ENCODE measurements around the gene RASA4.
"Not testable (repeated sequence)": the region's sequence is repeated elsewhere in the genome, so short reads cannot be mapped to it uniquely, and the experiment has no call there.

DNA sequence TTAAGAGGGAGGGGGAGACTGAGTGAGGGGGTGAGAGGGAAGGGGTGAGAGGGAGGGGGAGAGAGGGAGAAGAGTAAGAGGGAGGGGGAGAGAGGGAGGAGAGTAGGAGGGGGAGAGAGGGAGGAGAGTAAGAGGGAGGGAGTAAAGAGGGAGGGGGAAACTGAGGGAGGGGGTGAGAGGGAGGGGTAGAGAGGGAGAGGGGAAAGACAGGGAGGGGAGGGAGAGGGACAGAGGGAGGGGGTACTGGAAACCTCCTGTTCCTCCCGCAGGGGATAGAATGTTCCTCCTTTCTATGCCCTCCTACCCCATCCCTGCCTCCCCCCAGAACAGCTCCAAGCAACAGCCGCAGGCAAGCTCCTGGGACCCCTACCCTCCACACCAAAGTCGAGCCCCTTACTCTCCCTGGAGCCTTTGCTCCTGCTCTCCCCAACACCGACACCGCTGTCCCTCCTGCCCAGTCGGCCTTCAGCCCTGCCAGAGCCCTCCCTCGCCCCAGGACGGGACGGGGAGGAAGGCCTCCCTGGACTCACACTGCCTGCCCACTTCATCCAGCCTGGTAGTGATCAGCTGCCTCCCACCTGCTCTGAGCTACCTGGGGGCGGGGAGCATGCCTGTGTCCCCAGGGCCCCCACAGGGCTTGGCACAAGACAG lies 4.8 kb downstream of the RASA4 start:
- TF ChIP-seq, protein P1, sequence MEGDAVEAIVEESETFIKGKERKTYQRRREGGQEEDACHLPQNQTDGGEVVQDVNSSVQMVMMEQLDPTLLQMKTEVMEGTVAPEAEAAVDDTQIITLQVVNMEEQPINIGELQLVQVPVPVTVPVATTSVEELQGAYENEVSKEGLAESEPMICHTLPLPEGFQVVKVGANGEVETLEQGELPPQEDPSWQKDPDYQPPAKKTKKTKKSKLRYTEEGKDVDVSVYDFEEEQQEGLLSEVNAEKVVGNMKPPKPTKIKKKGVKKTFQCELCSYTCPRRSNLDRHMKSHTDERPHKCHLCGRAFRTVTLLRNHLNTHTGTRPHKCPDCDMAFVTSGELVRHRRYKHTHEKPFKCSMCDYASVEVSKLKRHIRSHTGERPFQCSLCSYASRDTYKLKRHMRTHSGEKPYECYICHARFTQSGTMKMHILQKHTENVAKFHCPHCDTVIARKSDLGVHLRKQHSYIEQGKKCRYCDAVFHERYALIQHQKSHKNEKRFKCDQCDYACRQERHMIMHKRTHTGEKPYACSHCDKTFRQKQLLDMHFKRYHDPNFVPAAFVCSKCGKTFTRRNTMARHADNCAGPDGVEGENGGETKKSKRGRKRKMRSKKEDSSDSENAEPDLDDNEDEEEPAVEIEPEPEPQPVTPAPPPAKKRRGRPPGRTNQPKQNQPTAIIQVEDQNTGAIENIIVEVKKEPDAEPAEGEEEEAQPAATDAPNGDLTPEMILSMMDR (optimal IDR thresholded peaks at IDR 0.05 in 1 of 3, IDR thresholded peaks at IDR 0.05 in 1 of 3, conservative IDR thresholded peaks at IDR 0.05 in 1 of 3; ENCODE audit: extremely low read depth in 1 of 3, insufficient read depth in 2 of 3, low read length in 3 of 3), result not testable (repeated sequence)
- TF ChIP-seq EZH2 (IDR thresholded peaks at IDR 0.05; ENCODE audit: low read length), result not testable (repeated sequence)
